Glutamatergic neuron (in vitro differentiated cells): ENCODE data around the gene RBM20. TPM values are rescaled to one million over a fixed set of nuclear protein-coding genes. Genes with fewer than 3 reads are reported as not detected.

Experiments used
- DNase-seq: peaks from one replicate; pipeline ENCODE4 v3.0.0; 2022
- H3K27ac Mint-ChIP-seq: one replicate; pipeline ENCODE4 v1.8.0; 2020; ENCODE audit warnings: mild to moderate bottlenecking, mixed read lengths, inconsistent platforms; ENCODE audit not compliant: unreplicated experiment
- H3K27me3 Mint-ChIP-seq: one replicate; pipeline ENCODE4 v1.8.0; 2020; ENCODE audit warnings: mild to moderate bottlenecking, moderate library complexity, mixed read lengths, inconsistent platforms; ENCODE audit not compliant: unreplicated experiment
- H3K36me3 Mint-ChIP-seq: one replicate; pipeline ENCODE4 v1.8.0; 2020; ENCODE audit warnings: mild to moderate bottlenecking, mixed read lengths, inconsistent platforms; ENCODE audit not compliant: unreplicated experiment
- H3K4me1 Mint-ChIP-seq: one replicate; pipeline ENCODE4 v1.8.0; 2020; ENCODE audit warnings: mild to moderate bottlenecking, low read depth, mixed read lengths, inconsistent platforms; ENCODE audit not compliant: unreplicated experiment
- H3K4me3 Mint-ChIP-seq: one replicate; pipeline ENCODE4 v1.8.0; 2020; ENCODE audit warnings: mild to moderate bottlenecking, mixed read lengths, inconsistent platforms; ENCODE audit not compliant: unreplicated experiment
- H3K9me3 Mint-ChIP-seq: one replicate; pipeline ENCODE4 v1.8.0; 2020; ENCODE audit warnings: mild to moderate bottlenecking, moderate library complexity, mixed read lengths, inconsistent platforms; ENCODE audit not compliant: unreplicated experiment
- total RNA-seq: library from RNA; stranded (reverse); fragmentation: NEBNext Ultra II Directional; extraction: Animal tissue kit (Norgen Biotek cat#: 25700); gene quantifications from one replicate; pipeline ENCODE4 v1.2.1, GENCODE V29; 2021; ENCODE audit not compliant: unreplicated experiment
- TF ChIP-seq, protein P1 (sequence below): fragments of 200-600 bp; sonication (generic); IDR thresholded peaks from one replicate; pipeline ENCODE4 v1.5.0; 2021; ENCODE audit not compliant: partially characterized antibody, unreplicated experiment

Gene RBM20
- total RNA-seq, 1 donor from 2014 or later: 5.8 TPM

DNA sequence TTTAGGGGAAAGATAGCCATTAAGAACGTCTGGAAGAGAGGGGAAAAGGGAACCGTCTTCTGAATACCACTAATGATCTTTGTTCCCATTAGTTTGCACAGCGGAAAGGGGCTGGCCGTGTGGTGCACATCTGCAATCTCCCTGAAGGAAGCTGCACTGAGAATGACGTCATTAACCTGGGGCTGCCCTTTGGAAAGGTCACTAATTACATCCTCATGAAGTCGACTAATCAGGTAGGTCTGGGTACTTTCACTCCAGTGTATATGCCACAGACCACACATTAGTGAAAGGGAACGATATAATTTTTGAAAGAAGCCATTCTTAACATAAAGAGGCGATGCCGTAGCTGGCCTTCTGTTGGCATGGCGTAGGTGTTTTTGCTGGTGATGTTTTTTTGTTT is 153.3 kb downstream of the RBM20 start:
- Mint-ChIP-seq H3K27me3 (peaks cover 2% of the 10 kb centered on the region), H3K4me1 (peaks cover 58% of the 10 kb centered on the region), H3K4me3 (no peak overlapping the region), H3K9me3 (peaks cover 7% of the 10 kb centered on the region), H3K36me3 (no peaks in the 10 kb centered on the region), H3K27ac (peak overlapping the region; percentile 84)
- no peak for DNase-seq
- TF ChIP-seq, protein P1, sequence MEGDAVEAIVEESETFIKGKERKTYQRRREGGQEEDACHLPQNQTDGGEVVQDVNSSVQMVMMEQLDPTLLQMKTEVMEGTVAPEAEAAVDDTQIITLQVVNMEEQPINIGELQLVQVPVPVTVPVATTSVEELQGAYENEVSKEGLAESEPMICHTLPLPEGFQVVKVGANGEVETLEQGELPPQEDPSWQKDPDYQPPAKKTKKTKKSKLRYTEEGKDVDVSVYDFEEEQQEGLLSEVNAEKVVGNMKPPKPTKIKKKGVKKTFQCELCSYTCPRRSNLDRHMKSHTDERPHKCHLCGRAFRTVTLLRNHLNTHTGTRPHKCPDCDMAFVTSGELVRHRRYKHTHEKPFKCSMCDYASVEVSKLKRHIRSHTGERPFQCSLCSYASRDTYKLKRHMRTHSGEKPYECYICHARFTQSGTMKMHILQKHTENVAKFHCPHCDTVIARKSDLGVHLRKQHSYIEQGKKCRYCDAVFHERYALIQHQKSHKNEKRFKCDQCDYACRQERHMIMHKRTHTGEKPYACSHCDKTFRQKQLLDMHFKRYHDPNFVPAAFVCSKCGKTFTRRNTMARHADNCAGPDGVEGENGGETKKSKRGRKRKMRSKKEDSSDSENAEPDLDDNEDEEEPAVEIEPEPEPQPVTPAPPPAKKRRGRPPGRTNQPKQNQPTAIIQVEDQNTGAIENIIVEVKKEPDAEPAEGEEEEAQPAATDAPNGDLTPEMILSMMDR: no peak

DNA sequence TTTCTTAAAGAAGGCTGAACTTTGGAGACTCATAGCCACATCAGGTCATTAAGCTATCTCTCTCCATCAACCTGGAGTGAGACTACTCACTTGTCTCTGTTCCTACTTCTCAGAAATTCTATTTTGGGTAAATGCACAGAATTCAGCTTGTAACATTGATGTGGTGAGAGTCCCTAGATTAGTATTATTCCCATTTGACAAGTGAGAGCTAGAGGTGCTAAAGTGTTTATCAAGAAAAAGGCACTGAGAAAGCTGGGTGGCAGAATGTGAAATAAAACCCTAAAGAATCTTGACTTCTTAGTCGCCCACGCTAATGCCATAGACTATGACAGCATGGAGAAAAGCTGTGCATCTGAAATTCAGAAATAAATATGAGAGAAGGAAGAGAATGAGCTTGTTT is 154.2 kb downstream of the RBM20 start:
- TF ChIP-seq, protein P1: no peak
- Mint-ChIP-seq H3K9me3 (peaks cover 7% of the 10 kb centered on the region), H3K36me3 (no peaks in the 10 kb centered on the region)

DNA sequence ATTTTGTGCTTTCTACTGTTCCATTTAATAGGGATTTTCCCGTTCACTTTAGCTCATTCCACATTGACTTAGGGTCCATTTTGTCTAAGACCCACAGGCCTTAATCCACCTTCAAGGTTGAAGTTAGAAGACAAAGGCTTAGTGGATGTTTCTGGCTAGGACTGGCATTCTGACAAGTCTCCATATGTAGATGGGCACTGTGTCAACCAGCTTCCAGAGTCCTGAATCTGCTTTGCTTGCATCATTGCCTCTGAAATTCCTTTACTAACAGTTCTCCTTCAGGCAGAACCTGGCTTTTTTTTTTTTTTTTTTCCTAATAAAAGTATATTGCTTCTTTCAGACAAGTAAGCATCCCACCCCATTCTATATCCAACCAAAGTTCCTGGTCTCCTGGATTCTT is 158.0 kb downstream of the RBM20 start:
- Mint-ChIP-seq H3K4me1 (peaks cover 51% of the 10 kb centered on the region), H3K9me3 (peaks cover 3% of the 10 kb centered on the region), H3K36me3 (no peaks in the 10 kb centered on the region), H3K27ac (peak overlapping the region; percentile 63), H3K27me3 (peaks cover 8% of the 10 kb centered on the region), H3K4me3 (no peak overlapping the region)
- no peak for DNase-seq
- TF ChIP-seq, protein P1: no peak

More for the DNA sequence above, 154.2 kb downstream of the RBM20 start:
- Mint-ChIP-seq H3K4me1 (peaks cover 56% of the 10 kb centered on the region), H3K27ac (peak overlapping the region; percentile 7), H3K4me3 (no peak overlapping the region), H3K27me3 (peaks cover 2% of the 10 kb centered on the region)
- DNase-seq: no peak

DNA sequence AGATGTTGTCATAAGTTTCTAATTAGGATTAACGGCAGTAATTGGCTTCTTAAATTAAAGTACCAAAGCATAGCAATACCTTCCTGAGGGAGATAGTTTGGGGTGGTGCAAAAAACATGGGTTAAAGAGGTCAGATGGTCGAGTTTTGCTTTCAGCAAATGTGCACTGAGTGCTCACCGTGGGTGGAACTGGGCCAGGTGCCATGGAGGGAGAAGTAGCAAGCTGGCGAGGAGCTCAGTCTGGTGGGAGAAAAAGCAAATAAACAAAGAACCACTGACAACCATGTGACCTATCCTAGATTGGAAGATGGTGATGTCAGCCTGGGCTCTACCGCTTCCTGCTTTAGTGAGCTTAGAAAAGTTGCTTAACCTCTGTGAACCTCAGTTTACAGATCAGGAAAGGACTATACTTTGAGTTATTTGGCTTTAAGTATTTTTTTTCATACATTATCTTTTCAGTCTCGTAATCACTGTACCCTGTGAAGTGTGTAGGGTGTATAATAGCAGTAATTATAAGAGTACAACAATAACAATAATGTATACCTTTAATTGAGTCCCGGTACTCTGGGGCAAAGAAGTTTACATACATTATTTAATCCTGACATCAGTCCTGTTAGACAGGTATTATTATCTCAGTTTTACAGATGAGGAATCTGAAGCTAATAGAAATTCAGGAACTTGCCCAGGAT is 158.6 kb downstream of the RBM20 start:
- Mint-ChIP-seq H3K27me3 (peaks cover 6% of the 10 kb centered on the region), H3K9me3 (peaks cover 3% of the 10 kb centered on the region), H3K4me3 (no peak overlapping the region), H3K4me1 (peaks cover 45% of the 10 kb centered on the region), H3K36me3 (no peaks in the 10 kb centered on the region), H3K27ac (peak overlapping the region; percentile 87)
- TF ChIP-seq, protein P1: no peak
- DNase-seq: no peak

DNA sequence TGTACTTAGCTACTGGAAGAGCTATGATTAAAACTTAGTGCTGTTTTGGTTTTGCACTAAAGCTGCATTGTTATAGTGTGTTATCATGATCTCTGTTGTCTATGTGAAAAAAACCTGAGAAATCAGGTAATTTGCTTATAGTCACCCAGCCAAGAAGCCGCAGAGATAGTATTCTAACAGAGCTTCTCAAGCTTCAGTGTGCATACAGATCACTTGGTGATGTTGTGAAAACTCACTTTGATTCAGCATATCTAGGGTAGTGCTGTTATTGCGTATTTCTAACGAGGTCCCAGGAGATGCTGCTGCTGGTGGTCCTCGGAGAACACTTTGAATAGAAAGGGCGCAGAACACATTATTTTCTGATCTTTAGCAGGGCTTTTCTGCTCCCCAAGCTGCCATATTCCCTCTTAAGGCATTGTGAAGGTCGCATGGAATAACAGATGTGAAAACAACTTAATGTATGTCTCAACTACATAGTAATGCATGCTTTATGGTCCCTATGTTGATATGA is 159.2 kb downstream of the RBM20 start:
- peaks cover 3% of the 10 kb centered on the region for H3K9me3 Mint-ChIP-seq
- H3K4me1 Mint-ChIP-seq: peaks cover 42% of the 10 kb centered on the region
- H3K27me3 Mint-ChIP-seq: peaks cover 6% of the 10 kb centered on the region
- TF ChIP-seq, protein P1: no peak
- peak overlapping the region; percentile 87 for H3K27ac Mint-ChIP-seq
- no peak for DNase-seq
- no peaks in the 10 kb centered on the region for H3K36me3 Mint-ChIP-seq
- peak overlapping the region; percentile 35 for H3K4me3 Mint-ChIP-seq
